NCI-H2196 (cell line): Measurements from ENCODE around the gene TMEM38A.
"Not testable (repeated sequence)": the region's sequence is repeated elsewhere in the genome, so short reads cannot be mapped to it uniquely, and the experiment has no call there.

ENCODE experiments used
- DNase-seq: peaks from one replicate; lab custom pipeline; 2025; ENCODE audit not compliant: unreplicated experiment; lab: John Stamatoyannopoulos, UW

The TMEM38A gene

GRCh38 chr19:16673839-16674238 lies 12.9 kb downstream of the TMEM38A start:
- not testable (repeated sequence) for DNase-seq

GRCh38 chr19:16676101-16676798 lies 15.3 kb downstream of the TMEM38A start:
- no peak for DNase-seq

GRCh38 chr19:16677055-16677454 lies 16.1 kb downstream of the TMEM38A start:
- no peak for DNase-seq

- DNase-seq = no peak
Measured at GRCh38 chr19:16678498-16678897, 17.6 kb downstream of the TMEM38A start.

GRCh38 chr19:16679811-16680210 lies 18.9 kb downstream of the TMEM38A start:
- DNase-seq = no peak

- DNase-seq = no peak
Measured at GRCh38 chr19:16682539-16682938, 21.6 kb downstream of the TMEM38A start.

- DNase-seq = no peak
Measured at GRCh38 chr19:16684216-16684615, 23.3 kb downstream of the TMEM38A start.

GRCh38 chr19:16688084-16688483 lies 27.1 kb downstream of the TMEM38A start:
- DNase-seq = no peak

GRCh38 chr19:16698914-16699313 lies 38.0 kb downstream of the TMEM38A start:
- DNase-seq = no peak

GRCh38 chr19:16702123-16702522 lies 41.2 kb downstream of the TMEM38A start:
- DNase-seq = no peak

GRCh38 chr19:16703677-16704076 lies 42.7 kb downstream of the TMEM38A start:
- no peak for DNase-seq

- not testable (repeated sequence) for DNase-seq
Measured at GRCh38 chr19:16710870-16711269, 49.9 kb downstream of the TMEM38A start.

GRCh38 chr19:16712295-16712694 lies 51.4 kb downstream of the TMEM38A start:
- DNase-seq = not testable (repeated sequence)

- peak; percentile 67 for DNase-seq
Measured at GRCh38 chr19:16714702-16715287, 53.9 kb downstream of the TMEM38A start.

GRCh38 chr19:16715611-16716010 lies 54.7 kb downstream of the TMEM38A start:
- no peak for DNase-seq

- no peak for DNase-seq
Measured at GRCh38 chr19:16721051-16721450, 60.1 kb downstream of the TMEM38A start.

GRCh38 chr19:16722591-16722990 lies 61.7 kb downstream of the TMEM38A start:
- no peak for DNase-seq

- peak; percentile 48 for DNase-seq
Measured at GRCh38 chr19:16726916-16727315, 66.0 kb downstream of the TMEM38A start.

- DNase-seq = not testable (repeated sequence)
Measured at GRCh38 chr19:16735650-16736266, 74.8 kb downstream of the TMEM38A start.

GRCh38 chr19:16736709-16737108 lies 75.8 kb downstream of the TMEM38A start:
- DNase-seq = no peak

GRCh38 chr19:16737911-16738310 lies 77.0 kb downstream of the TMEM38A start:
- peak; percentile 64 for DNase-seq

GRCh38 chr19:16739546-16739945 lies 78.6 kb downstream of the TMEM38A start:
- no peak for DNase-seq
